Activated CD8-positive, alpha-beta memory T cell treated with anti-CD3 and anti-CD28 coated beads, Interleukin-2, amount 50 U/mL, for 1 hour (primary cell): Measurements from ENCODE around the gene PATE4.
"Not testable (repeated sequence)": the region's sequence is repeated elsewhere in the genome, so short reads cannot be mapped to it uniquely, and the experiment has no call there.

Source experiments
- DNase-seq: peaks from one replicate; pipeline ENCODE4 v3.0.0-alpha.2; 2020; ENCODE audit errors: extremely low read depth

PATE4 gene

DNA sequence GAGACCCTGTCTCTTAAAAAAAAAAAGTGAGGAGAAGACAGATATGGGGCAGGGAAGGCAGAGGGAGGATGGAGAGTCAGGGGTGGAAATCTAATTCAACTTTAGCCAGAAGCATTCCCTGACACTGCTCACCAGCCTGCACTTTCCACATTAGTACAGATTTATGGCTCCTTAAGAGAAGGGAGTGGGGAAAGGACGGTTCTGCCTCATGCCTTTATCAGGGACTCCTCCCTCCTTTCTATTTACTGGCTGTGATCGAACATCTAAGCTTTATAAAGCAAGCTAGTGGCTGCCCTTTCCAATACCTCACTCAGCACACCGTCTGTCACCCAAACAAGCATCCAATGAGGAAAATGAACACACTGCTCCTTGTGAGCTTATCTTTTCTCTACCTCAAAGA lies at the start of gene PATE4:
TSS of gene PATE4 (plus strand) at position 301 of the 400 bp plus-strand sequence. CDS start at position 345, 44 bp downstream.
- no peak for DNase-seq

DNA sequence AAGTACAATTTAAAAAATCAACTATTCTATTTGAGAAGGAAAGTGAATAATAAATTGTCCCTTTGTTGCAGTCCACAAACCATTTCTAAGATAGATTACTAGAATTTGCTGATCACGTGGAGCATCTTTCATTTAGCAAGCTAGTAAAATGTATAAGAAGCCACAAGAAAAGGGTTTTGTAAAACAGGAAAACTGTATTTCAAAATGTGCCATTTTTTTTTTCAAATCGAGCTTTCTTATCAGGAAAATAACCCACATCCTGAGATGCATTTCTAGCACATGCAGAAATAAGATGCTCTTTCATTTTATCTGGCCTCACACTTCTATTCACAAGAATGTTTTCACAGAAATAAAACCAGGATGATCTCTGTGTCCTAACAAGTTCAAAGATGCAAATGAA lies 48.4 kb upstream of the PATE4 start:
- no peak for DNase-seq

DNA sequence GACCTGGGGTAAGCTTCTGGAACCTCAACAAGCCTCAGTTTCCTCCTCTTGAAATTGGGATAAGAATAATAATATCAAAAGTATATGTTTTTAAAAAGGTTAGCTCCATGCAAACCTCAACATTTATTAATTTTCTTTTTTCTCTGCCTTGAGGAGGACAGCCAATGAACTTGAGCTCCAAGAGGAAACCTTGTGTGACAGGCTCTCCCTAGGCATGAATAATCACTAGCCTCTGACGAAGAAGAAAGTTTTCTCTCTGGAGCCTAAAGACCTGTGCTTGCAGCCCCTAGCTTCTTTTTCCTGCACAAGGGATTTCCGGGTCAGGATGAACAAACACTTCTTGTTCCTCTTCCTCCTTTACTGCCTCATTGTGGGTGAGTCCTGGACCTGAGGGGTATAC lies 45.3 kb upstream of the PATE4 start, which contains the start of gene PATE3:
TSS of gene PATE3 (plus strand) at position 301 of the 400 bp plus-strand sequence. CDS start at position 326, 25 bp downstream.
- no peak for DNase-seq

- DNase-seq, result no peak
Measured at GRCh38 chr11:125790825-125791224, 42.3 kb upstream of the PATE4 start.

DNA sequence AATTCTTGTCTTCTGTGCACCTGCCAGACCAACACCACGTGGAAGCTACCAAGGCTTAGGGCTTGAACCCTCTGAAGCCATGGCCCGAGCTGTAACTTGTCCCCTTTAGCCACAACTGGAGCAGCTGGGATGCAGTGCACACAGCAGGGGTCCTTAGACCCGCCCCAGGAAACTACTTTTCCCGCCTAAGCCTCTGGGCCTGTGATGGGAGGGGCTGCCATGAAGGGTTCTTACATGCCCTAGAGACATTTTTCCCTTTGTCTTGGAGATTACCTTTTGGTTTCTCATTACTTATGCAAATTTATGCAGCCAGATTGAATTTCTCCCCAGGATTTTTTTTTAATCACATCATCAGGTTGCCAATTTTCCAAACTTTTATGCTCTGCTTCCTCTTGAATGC lies 35.5 kb upstream of the PATE4 start:
- no peak for DNase-seq

- no peak for DNase-seq
Measured at GRCh38 chr11:125799808-125800207, 33.3 kb upstream of the PATE4 start.

DNA sequence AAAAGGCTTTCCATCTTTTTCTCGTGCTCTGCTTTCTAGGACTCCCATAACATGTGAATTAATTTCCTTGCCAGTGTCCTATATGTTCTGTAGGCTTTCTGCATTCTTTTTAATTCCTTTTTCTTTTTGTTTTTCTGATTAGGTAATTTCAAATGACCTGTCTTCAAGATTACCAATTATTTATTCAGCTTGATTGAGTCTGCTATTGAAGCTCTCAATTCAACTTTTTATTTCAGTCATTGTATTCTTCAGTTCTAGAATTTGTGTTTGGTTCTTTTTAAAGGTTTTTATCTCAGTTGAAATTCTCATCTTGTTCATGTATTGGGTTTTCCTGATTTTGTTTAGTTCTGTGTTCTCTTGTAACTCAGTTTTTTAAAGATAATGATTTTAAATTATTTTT lies 30.7 kb upstream of the PATE4 start:
- DNase-seq, result no peak

DNA sequence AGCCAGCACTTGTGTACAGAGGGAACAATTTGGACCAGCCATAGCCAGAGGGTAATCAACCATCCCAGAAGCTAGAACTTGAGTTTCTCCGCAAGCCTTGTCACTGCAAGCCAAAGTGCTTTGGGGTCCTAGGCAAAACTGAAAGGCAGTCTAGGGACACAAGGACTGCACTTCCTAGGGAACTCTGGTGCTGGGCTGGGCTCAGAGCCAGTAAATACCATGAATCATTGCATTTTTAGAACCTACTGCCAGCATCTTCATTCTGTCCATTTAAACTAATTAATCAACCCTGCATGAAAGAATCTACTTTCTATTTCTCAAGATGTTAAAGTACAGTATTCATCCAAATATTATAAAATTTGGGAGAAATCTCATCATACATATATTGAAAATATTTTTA lies 25.2 kb upstream of the PATE4 start:
- no peak for DNase-seq

DNA sequence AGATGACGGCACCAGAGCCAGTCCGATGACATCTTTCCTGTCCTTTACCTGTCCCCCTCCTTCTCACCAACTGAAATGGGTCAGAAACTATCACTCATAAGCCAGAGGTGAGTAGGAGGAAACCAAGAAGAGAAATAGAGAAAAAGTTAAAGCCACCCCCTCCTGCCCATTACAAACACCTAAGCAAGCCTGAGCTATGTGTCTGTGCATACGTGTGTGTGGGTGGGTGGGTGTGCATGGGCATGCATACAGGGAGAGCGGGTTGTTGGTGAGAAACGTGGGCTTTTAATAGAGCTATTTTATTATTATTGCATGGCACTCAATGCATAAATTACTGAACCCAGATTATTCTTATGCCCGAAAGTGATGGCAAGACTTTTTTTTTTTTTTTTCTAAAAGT lies 2.6 kb downstream of the PATE4 start:
- no peak for DNase-seq

- no peak for DNase-seq
Measured at GRCh38 chr11:125842321-125842948, 9.3 kb downstream of the PATE4 start.

DNA sequence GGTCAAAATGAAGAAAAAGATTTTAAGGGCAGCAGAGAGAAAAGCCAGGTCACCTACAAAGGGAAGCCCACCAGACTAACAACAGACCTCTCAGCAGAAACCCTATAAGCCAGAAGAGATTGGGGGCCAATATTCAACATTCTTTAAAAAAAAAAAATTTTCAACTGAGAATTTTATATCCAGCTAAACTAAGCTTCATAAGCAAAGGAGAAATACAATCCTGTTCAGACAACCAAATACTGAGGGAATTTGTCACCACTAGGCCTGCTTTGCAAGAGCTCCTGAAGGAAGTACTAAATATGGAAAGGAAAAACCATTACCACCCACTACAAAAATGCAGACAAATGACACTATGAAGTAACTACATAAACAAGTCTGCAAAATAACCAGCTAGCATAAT lies 13.1 kb downstream of the PATE4 start:
- DNase-seq, result no peak

DNA sequence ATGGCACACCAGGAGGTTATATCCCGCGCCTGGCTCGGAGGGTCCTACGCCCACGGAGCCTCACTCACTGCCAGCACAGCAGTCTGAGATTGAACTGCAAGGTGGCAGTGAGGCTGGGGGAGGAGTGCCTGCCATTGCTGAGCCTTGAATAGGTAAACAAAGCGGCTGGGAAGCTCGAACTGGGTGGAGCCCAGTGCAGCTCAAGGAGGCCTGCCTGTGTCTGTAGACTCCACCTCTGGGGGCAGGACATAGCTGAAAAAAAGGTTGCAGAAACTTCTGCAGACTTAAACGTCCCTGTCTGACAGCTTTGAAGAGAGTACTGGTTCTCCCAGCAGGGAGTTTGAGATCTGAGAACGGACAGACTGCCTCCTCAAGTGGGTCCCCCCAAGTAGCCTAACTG lies 24.6 kb downstream of the PATE4 start:
- DNase-seq, result not testable (repeated sequence)

DNA sequence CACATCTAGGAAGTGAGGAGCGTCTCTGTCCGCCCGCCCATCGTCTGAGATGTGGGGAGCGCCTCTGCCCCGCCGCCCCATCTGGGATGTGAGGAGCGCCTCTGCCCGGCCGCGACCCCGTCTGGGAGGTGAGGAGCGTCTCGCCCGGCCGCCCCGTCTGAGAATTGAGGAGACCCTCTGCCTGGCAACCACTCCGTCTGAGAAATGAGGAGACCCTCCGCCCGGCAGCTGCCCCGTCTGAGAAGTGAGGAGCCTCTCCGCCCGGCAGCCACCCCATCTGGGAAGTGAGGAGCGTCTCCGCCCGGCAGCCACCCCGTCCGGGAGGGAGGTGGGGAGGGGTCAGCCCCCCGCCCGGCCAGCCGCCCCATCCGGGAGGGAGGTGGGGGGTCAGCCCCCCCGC lies 29.7 kb downstream of the PATE4 start:
- not testable (repeated sequence) for DNase-seq

- not testable (repeated sequence) for DNase-seq
Measured at GRCh38 chr11:125865354-125865753, 32.2 kb downstream of the PATE4 start.

- no peak for DNase-seq
Measured at GRCh38 chr11:125869521-125869920, 36.4 kb downstream of the PATE4 start.

- no peak for DNase-seq
Measured at GRCh38 chr11:125871391-125872137, 38.4 kb downstream of the PATE4 start.

DNA sequence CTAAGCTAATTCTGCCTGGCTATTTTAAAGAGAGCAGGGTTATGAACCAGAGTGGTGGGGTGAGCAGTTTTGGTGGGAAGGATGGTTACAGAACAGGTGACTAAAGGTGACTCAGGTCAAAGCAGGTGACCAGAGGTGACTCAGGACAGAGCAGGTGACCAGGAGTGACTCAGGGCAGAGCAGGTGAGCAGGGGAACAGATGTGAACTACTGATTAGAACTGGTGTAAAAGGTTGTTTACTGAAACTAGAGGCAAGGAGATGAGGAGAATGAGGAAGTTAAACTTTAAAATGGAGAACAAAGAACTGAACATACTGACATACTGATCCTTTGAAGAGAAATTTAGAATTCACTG lies 39.0 kb downstream of the PATE4 start:
- no peak for DNase-seq

GRCh38 chr11:125873881-125874555 lies 40.9 kb downstream of the PATE4 start:
- DNase-seq, result no peak

- DNase-seq, result no peak
Measured at GRCh38 chr11:125874556-125875124, 41.5 kb downstream of the PATE4 start.

- no peak for DNase-seq
Measured at GRCh38 chr11:125881291-125881690, 48.2 kb downstream of the PATE4 start.

GRCh38 chr11:125883375-125883774 lies 50.3 kb downstream of the PATE4 start:
- no peak for DNase-seq

- DNase-seq, result no peak
Measured at GRCh38 chr11:125886997-125887372, 53.9 kb downstream of the PATE4 start.
